HG03108 (cell line): Measurements from ENCODE around the gene TENM3.

Experiments
- ATAC-seq: cut with Tn5 transposase; IDR thresholded peaks from one replicate; pipeline ENCODE4 v1.9.1; 2021; ENCODE audit warnings: moderate library complexity; ENCODE audit not compliant: unreplicated experiment

The TENM3 gene

DNA sequence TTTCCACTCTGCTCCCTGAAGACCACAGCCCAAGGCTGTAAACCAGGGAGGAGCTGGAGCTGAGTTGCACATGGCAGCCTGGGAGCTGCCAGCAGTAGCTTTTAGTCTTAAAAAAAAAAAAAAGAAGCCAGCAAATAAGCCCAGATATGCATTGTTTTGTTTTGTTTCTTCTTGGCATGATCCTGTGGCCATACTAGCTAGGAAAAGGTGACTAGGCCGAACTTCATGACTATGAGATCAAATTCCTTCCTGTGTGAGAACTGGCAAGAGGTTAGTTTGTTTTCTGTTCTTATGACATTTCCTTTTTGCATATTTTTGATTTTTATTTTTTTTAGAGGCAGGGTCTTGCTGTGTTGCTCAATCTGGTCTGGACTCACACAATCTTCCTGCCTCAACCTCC lies 350.7 kb downstream of the TENM3 start:
- no peak for ATAC-seq

DNA sequence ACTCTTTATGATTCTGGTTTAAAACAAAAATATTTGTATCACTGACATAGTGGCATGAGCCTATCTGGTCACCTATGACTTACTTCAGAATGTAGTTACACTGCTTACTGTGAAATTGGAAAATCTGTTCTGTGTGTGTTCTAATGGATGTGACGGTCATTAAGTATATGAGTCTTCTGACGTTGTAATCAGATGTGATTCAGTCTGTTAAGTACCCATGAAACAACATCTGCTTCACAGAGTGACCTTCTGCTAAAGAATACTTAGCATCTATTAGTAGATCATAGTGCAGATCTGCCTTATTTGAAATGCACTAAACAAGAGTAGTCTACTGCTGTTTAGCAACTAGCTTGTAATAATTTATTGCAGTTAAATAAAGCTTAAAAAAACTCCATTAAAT lies 356.9 kb downstream of the TENM3 start:
- ATAC-seq = no peak

- no peak for ATAC-seq
These were observed 357.7 kb downstream of the TENM3 start for GRCh38 chr4:182600856-182601255.

DNA sequence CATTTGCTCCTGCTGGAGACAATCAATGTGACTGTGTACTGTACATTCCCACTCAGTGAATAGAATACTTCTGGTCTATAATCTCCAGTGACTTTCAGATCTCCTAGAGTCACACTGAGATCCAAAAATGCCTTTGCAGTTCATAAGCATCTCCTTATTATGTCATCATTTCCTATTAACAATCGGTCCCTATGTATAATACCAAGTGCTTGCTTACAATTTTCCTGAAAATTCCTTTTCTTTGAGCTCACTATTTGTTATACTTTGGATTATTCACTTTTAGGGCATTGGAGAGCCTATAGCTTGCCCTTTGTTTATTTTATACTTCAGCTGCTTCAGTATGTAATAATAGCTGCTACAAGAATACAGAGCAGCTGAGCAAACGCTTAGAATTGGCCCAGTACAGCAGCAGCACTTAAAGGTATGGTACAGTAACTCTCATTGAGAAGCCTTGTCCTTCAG lies 361.0 kb downstream of the TENM3 start:
- no peak for ATAC-seq

DNA sequence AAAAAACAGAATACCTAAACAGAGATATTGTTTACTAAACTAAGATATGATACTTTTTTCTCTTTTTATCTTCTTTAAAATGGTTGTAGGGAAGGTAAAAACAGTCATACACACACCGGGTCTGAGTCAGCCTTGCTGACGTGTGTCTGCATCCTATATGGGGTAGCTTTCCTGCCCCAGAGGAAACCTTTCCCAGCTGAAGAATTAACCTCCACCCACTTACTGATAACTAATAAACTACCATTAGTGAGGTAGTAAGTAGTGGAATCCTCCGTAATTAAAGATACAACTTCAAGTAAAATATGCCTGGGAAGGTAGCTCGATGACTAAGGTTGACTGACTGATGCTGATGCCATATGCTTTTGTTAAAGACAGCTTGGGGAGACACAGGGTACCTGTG lies 361.8 kb downstream of the TENM3 start:
- no peak for ATAC-seq

DNA sequence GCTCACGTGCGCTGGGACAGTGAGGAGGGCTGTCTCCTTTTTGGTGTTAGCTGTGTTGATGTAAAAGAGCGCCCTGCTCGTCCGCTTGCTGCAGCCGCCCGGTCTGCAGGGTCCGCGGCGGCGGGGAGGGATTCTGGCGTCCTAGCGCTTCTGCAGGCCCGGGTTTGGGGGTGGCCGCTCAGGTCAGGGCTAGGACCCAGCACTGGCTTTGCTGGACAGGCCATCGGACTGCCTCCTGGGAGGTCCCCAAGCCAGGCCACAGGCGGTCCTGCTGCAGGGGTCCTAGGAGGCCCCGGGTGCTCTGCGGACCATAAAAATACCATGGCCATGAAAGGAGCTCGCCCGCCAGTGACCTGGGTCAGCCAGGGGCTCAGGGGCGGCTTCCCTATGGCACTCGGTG lies 365.3 kb downstream of the TENM3 start:
- ATAC-seq = no peak

GRCh38 chr4:182616476-182616875 lies 373.3 kb downstream of the TENM3 start:
- ATAC-seq = no peak

GRCh38 chr4:182619660-182620059 lies 376.5 kb downstream of the TENM3 start:
- ATAC-seq = no peak

GRCh38 chr4:182620111-182620980 lies 377.1 kb downstream of the TENM3 start:
- ATAC-seq = no peak

DNA sequence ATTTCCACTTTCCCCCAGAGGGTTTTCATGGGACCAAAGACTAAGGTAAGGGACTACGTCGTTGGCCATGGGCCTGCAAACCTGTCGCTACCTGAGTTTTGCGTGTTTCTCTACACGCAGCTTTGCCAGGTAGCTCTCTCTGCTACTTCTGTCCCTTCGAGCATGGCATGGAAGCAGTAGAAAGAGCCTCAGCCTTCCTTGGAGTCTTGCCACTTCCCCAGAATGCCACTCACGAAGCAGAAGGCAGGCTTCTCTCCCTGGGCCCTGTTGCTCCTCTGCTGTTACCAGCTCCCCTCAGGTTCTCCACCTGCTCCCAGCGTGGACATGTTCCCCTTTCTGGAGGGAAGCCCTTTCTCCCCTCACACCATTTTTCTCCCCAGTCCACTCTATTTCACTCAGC lies 381.1 kb downstream of the TENM3 start:
- ATAC-seq = no peak

GRCh38 chr4:182625193-182625592 lies 382.0 kb downstream of the TENM3 start:
- no peak for ATAC-seq

GRCh38 chr4:182627996-182628395 lies 384.8 kb downstream of the TENM3 start:
- no peak for ATAC-seq

DNA sequence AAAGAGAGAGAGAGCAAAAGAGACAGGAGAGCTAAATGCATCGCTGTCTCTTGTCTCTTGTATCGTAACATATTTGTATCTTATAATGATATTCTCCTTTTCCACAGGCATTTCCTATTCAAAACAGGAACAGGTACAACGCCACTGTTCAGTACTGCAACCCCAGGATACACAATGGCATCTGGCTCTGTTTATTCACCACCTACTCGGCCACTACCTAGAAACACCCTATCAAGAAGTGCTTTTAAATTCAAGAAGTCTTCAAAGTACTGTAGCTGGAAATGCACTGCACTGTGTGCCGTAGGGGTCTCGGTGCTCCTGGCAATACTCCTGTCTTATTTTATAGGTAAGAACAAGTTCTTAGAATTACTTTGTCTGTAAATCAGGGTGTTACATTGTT lies 385.3 kb downstream of the TENM3 start:
- no peak for ATAC-seq

- ATAC-seq = no peak
These were observed 385.9 kb downstream of the TENM3 start for GRCh38 chr4:182629096-182629495.

DNA sequence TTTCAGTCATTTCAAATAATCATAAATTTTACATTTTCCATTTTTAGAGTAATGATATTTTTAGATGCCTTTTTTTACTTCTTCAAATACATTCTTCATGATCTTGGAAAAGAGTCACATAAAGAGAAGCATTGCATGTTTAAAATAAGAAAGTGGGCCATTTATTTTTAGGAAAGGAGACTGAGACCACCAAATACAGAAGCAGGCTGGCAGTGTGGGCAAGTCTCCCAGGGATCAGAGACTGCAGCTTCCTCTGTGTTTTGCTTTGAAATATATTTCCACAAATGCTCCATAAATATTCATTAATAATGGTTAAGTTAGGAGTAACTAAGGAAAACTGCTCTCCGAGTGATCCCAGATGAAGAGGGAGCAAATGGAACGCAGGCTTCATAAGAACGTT lies 397.3 kb downstream of the TENM3 start:
- ATAC-seq = no peak

DNA sequence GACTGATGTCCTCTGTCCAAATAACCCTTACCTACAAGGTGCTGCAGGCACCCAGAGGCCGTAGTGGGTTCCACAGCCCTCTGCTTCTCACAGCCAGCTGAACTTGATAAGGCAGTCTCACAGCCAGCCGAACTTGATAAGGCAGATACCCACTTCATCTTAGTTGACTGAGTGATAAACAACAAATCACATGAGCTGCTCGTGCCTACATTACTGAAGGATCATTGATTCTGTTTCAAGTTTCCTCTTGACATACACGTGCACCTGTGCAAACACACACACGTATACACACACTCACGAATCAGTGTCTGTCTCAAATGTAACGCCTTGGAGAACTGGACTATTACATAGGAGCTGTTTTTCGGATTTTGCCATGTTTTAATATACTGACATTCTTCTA lies 397.7 kb downstream of the TENM3 start:
- no peak for ATAC-seq

DNA sequence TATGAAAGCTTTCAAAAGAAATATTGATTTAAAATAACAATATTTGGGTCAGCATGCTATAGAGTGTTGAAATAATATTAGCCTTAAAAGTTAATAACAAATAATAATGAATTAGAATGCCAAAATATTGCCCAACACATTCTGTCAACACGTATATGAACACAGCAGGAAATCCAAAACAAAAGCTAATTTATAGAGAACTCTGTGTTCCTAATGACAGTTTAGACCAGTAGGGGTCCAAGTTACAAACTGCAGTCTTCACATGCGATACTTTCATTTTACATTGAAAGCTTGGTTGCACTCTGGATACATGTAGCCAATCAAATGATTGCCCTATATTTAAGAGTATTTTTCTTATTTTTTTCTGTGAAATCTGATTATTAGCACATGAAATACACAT lies 399.6 kb downstream of the TENM3 start:
- no peak for ATAC-seq

DNA sequence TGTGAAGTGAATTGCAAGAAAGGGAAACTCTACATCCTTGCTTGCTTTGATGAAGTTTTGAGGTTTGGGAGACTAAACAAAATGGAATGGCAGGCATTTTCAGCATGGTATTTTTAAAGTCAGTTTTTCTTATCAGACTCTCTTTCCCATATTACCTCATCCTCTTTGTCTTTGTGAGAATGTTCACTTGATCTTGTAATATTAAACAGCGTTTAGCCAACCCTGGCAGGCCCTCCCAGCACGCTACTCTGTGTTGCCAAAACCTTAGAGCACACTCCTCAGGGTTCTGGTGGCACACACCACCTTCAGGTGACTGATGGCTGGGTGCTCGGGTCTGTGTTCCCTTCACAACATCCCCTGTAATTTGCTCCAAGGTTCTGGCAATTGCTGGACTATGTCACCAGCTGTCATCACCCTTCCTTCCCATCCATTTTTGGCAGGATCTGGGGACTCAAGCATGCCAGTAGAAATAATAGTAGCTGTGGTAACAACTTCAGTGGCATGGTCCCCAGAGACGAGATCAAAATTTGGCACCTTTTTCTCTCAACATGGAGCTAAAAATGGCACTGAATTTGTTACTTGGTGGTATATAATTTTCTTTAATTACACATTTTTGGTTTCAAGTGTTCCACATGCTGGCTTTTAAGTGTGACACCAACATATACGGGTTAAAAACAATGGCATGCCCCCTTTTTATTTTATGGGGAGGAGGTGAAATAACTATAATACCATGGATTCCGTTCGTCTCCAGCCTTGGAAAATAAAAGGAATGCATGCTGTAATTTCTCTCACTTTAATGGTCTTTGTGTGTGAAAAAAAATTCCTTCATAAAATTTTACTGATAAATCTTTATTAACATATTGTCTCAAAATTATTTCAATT lies 400.8 kb downstream of the TENM3 start:
- ATAC-seq = no peak

DNA sequence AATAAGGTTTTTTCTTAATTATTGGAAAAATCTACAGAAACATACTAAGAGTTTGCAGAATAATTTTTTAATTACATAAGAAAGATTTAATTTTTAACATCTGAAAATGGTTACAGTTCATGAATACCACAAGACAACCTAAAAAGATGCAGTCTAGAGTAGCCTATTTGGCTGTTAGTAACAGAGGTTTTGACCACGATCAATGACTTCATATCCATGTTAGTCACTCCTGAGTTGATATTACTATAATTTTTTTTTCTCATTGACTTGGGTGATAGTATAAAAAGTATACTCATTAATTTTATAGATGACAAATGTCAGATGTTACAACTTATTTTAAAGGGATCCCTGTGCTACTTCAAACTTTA lies 401.5 kb downstream of the TENM3 start:
- no peak for ATAC-seq

GRCh38 chr4:182645511-182645910 lies 402.3 kb downstream of the TENM3 start:
- ATAC-seq = no peak

DNA sequence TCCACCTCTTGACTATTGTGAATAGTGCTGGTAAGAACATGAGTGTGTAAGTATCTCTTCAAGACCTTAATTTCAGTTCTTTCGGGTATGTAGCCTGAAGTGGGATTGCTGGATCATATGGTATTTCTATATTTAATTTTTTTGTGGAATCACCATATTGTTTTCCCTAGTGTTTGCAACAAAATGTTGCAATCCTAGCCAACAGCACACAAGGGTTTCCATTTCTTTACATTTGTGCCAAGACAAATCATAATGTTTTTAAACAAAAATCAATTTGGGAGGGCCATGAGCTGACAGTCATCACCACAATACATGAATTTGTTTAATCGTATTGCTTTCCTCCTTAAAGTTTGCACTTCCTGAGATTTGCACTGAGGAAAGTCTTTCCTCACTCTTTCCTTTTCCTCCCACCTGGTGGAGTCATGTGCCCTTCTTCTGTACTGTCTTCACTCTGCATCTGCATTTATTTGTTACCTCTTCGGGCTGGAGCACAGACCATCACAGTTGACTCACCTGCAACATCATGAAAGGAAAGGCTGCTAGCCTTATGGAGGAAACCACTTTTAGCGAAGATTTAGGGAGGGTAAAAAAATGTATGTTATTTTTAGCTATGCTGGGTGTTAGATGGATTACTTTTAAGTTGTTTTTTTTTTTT lies 404.6 kb downstream of the TENM3 start:
- ATAC-seq = no peak

- ATAC-seq = no peak
These were observed 405.6 kb downstream of the TENM3 start for GRCh38 chr4:182648766-182649165.
